ENCODE measurements around the gene TPCN1.

DNA sequence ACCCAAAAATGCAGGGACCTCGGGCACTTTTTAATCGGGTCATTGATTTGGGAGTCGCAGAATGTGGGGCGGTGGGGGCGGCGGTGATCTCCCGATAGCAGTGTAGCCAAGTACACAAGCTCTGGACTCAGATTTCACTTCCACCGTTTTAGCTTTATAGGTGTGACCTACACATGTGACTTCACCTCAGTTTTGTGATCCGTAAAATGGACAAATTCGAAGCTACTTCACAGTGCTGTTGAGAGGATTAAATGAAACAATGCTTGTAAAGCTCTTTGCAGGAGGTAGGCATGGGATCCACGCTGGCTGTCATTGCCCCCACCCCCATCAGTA lies 35.3 kb upstream of the TPCN1 start:
- TF ChIP-seq POLR2A (IDR thresholded peaks at IDR 0.05) = no peak
- TF ChIP-seq, protein P1, sequence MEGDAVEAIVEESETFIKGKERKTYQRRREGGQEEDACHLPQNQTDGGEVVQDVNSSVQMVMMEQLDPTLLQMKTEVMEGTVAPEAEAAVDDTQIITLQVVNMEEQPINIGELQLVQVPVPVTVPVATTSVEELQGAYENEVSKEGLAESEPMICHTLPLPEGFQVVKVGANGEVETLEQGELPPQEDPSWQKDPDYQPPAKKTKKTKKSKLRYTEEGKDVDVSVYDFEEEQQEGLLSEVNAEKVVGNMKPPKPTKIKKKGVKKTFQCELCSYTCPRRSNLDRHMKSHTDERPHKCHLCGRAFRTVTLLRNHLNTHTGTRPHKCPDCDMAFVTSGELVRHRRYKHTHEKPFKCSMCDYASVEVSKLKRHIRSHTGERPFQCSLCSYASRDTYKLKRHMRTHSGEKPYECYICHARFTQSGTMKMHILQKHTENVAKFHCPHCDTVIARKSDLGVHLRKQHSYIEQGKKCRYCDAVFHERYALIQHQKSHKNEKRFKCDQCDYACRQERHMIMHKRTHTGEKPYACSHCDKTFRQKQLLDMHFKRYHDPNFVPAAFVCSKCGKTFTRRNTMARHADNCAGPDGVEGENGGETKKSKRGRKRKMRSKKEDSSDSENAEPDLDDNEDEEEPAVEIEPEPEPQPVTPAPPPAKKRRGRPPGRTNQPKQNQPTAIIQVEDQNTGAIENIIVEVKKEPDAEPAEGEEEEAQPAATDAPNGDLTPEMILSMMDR (IDR thresholded peaks at IDR 0.05) = no peak
